ENCODE results near the gene STIM2. TPM values are rescaled to one million over a fixed set of nuclear protein-coding genes. Genes with fewer than 3 reads are reported as not detected.

Gene STIM2
- total RNA-seq, 3 donors from 2014 or later: 22.2 to 32.4 (median 23.5) TPM

GRCh38 chr4:27068151-27068867, 207.7 kb downstream of the STIM2 start:
- ATAC-seq: no peak
- no peak overlapping the region for H3K4me3 ChIP-seq
- no peaks in the 10 kb centered on the region for H3K9me3 ChIP-seq
- H3K4me1 ChIP-seq (ENCODE audit: low read depth): no peaks in the 10 kb centered on the region
- intact Hi-C loops (cut with DNase I, micrococcal nuclease): no loop called here
- no peak for TF ChIP-seq CTCF (IDR thresholded peaks at IDR 0.05)
- no peak for DNase-seq
- no peaks in the 10 kb centered on the region for H3K36me3 ChIP-seq (ENCODE audit: low read depth)

Measured in mucosa of descending colon (tissue), 3 donors.